Fibroblast of pulmonary artery (primary cell): ENCODE measurements around the gene MUC2.

Source experiments
- DNase-seq: peaks from one replicate; pipeline ENCODE4 v3.0.0-alpha.2; 2010; ENCODE audit warnings: low read depth
- H3K4me3 ChIP-seq: replicated peaks from 2 replicates; pipeline ENCODE4 v1.5.1; 2011; ENCODE audit warnings: low read depth, mild to moderate bottlenecking, control low read depth, low read length, moderate library complexity
- CTCF ChIP-seq: IDR thresholded peaks from 2 replicates; pipeline ENCODE4 v1.5.1; 2011; ENCODE audit warnings: mild to moderate bottlenecking, control low read depth, low read length, inconsistent platforms; ENCODE audit errors: missing control alignments

The MUC2 gene

GRCh38 chr11:1028616-1029015 lies 46.1 kb upstream of the MUC2 start:
- no peak for DNase-seq
- TF ChIP-seq CTCF, result no peak
- no peak overlapping the region for H3K4me3 ChIP-seq

- no peak overlapping the region for H3K4me3 ChIP-seq
- no peak for DNase-seq
- no peak for TF ChIP-seq CTCF
Observed at GRCh38 chr11:1029051-1029450, 45.6 kb upstream of the MUC2 start.

- no peak overlapping the region for H3K4me3 ChIP-seq
- DNase-seq, result no peak
- no peak for TF ChIP-seq CTCF
Observed at GRCh38 chr11:1029654-1030053, 45.0 kb upstream of the MUC2 start.

GRCh38 chr11:1030086-1030485 lies 44.6 kb upstream of the MUC2 start:
- no peak for TF ChIP-seq CTCF
- no peak for DNase-seq

GRCh38 chr11:1030556-1030955 lies 44.1 kb upstream of the MUC2 start:
- no peak for TF ChIP-seq CTCF
- no peak overlapping the region for H3K4me3 ChIP-seq
- no peak for DNase-seq

More at GRCh38 chr11:1030086-1030485, 44.6 kb upstream of the MUC2 start:
- H3K4me3 ChIP-seq, result no peak overlapping the region

- no peak for DNase-seq
- no peak for TF ChIP-seq CTCF
Observed at GRCh38 chr11:1031121-1031899, 43.4 kb upstream of the MUC2 start.

More at GRCh38 chr11:1031121-1031899, 43.4 kb upstream of the MUC2 start:
- no peak overlapping the region for H3K4me3 ChIP-seq
